HG02981 (cell line): ENCODE data around the gene DUSP18.
"Not testable (repeated sequence)": the region's sequence is repeated elsewhere in the genome, so short reads cannot be mapped to it uniquely, and the experiment has no call there.

Source experiments
- ATAC-seq: cut with Tn5 transposase; IDR thresholded peaks from one replicate; pipeline ENCODE4 v1.9.1; 2021; ENCODE audit warnings: mild to moderate bottlenecking, moderate library complexity; ENCODE audit not compliant: unreplicated experiment

Gene DUSP18

DNA sequence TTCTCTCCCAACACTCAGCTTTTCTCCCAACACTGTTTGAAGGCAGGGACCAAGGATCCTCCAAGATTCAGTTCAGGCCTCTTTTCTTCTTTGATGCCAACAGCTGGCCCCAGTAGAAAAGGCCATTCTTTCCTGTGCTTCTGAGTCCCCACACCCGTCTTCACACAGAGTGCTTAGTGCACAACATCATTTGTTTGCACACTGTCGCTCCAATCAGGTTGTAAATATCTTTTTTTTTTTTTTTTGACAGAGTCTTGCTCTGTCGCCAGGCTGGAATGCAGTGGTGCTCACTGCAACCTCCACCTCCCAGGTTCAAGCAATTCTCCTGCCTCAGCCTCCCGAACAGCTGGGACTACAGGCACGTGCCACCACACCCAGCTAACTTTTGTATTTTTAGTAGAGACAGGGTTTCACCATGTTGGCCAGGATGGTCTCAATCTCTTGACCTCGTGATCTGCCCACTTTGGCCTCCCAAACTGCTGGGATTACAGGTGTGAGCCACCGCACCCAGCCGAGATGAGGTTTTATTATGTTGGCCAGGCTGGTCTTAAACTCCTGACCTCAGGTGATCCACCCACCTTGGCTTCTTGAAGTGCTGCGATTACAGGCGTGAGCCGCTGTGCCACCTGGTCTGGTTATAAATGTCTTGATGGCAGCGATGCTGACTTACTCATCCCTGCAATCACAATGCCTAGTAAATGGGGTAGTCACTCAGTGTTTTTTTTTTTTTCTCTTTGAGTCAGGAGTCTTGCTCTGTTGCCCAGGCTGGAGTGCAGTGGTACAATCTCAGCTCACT is 12.4 kb upstream of the DUSP18 start:
- ATAC-seq, result not testable (repeated sequence)

DNA sequence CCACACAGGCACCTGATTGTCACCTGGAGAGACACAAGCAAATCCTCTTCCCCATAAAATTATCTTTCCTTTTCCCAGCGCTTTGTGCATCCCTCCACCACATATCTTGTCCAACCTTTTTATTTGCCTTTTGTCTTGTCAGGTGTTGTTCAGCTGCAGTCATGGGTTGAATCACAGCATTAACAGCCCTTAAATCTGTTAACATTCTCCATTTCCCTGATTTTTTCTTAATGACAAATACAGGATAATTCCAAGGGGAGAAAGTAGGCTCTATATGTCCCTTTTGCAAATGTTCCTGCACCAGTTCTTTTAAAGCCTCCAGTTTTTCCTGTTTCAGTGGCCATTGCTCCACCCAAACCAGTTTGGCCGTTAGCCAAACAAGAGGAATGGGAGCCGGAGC is 8.9 kb upstream of the DUSP18 start:
- not testable (repeated sequence) for ATAC-seq

DNA sequence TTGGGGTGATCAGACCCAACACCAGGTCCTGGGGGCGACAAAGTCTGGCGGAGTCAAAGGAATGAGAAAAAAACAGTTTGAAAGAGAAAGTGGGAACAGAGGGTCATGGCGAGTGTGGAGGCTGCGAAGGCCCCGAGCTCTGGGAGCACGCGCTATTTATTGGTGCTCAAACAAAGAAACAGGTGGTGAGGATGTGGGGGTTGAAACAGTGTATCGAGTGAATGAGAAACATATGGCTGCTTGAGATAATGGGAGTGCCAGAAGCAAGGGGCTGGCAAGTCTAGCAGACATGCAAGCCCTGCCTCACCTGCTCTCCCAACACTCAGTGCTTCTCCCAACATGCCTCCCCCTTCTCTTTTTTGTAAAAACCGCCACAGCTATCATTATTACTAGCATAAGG is 7.8 kb upstream of the DUSP18 start:
- ATAC-seq, result no peak

DNA sequence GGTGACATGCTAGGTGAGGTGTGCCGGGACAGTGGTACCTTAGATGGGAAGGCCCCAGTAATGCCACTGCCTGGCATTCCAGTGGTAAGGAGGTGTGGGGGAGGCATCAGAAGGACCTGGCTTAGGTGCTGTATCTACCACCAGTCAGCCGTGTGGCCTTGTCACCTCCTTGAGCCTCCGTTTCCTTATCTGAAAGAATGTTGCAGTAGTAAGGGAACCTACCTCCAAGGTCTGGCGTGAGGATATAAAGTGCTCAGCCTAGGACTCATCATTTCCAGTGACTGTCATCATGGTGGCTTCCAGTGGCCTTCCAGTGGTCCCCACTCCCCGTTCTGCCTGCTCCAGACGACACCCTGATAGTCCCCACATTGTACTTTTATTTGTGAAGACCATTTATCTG is 6.8 kb upstream of the DUSP18 start:
- no peak for ATAC-seq

DNA sequence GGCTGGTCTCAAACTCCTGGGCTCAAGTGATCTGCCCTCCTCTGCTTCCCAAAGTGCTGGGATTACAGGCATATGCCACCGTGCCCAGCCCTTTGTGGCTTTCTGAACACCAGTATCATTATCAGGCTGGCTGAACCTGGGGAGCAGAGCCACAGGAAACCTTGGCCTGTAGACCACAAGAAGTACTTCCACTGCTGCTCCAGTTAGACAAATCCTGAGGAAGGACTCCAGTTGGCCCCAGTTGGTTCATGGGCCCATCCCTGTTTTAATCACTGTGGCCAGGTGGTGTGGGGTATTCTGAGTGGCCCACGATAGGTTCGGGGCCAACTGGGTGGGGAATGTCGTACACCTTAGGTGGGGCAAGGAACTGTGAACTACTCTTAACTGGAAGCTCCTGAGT is 5.5 kb upstream of the DUSP18 start:
- no peak for ATAC-seq

DNA sequence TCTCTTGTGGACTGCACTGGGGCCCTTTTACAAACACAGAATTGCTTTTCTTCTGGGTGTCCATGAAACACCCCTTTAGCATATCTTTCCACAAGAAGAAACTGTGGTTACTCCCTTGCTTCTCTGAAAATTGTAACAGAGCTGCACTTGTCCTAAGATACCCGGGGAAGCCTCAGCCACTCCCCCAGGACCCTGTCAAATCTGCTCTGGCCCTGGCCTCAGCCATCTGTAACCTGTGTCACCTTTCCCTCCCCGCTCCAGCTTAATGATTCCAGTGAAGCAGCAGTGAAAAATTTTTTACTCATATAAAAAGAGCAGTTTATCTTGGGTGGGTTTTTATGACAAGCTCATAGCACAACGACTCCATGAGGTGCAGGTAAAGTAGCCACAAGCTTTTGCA is 3.4 kb upstream of the DUSP18 start:
- no peak for ATAC-seq

DNA sequence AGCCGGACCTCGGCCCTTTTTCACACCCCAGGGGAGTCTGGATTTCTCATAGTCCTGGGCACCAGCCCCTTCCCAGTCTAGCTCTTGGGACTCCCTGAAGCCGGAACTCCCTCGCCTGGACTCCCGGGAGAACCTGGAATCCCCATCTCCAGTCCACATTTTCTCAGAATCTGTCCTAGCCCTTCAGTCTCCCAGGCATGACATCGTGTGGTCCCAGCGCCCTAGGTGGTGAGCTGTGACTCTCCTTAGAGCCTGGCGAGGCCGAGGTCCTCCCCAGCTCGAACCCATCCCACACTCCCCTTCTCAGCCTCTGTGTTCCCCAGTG is 673 bp upstream of the DUSP18 start:
- ATAC-seq, result no peak

DNA sequence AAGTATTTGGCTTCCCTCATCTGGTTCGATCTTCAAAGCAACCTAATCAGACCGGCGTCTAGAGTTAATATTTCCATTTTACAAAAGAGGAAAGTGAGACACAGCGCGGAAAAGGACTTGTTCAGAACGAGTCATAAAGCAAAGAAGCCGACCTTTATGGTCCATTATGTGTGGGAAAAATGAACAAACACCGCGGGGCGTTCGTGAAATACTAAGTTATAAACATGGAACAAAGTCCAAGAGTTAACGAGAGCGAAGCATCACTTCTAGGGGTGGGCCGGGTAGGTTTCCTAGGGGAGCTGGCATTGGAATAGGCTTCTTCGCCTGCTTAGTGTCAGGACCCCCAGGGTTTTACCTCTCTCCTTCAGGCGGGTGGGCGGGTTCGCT is 575 bp downstream of the DUSP18 start:
- no peak for ATAC-seq

DNA sequence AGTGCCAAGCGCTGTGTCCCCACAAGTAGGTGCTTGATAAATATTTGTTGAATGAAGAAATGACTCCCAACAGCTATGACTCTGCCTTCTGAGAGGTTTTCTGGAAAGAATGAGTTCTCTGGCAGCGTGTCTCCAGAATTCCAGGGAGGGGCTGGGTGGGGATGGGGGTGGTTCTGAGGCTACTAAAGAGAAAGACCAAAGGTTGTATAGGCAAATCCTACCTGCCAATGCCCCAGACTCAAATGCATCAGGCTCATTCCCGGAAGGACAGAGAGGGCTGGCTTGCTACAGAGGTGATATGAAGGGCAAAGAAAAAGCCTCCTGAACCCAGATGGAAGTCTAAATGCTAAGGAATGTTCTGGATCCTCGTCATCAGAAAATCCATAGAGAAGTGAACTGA is 1.9 kb downstream of the DUSP18 start:
- ATAC-seq, result no peak

DNA sequence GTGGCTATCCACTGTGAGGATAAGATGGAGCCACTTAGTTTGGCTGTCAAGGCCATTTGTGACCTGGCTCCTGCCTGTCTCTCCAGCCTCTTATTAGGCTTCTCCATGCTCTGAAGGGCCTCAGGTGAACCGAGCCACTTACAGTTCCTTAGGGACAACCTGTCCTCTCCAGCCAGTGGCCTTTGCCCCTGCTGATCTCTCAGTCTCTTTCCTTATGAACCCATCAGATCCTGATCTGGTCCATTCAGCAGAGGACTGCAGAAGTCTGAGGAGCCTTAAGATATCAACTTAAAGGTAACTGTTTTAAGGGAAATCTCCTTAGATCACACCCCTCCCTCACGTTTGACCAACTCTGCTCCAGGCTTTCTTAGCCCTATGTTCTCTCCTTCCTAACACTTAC is 2.4 kb downstream of the DUSP18 start:
- no peak for ATAC-seq

DNA sequence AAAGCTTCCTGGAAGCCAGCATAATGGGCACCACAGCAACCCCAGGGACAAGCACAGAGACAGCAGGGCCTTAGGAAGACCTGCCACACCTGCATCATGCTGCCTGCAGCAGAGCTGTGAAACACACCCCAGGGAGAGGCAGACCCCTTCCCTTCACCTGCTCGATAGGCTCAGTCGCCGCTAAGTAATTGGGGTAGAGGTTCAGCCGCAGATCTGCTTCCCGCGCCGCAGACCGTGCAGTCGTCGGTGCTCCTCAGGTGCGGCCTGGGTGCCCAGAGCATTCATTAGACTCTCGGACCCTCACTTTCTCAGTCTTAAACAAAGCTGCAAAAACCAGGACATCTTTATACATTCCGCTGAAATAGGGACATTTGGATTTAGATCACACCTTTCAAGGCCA is 2.9 kb downstream of the DUSP18 start:
- no peak for ATAC-seq

DNA sequence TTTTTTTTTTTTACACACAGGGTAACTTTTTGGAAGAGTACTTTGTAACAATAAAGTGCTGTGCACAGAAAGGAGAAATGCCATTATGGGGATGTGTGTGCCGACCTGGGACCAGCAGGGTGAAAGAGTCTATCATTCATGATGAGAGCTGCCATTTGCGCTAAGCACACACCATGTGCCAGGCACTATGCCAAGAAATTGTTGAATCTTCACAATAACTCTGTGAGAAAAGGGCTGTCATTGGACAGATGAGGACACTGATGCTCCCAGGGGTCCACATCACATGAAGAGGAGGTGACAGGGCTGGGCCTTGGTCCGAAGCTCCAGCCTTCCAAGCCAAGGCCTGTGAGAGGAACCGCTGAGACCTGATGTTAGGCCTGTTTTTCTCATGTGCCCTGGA is 5.6 kb downstream of the DUSP18 start:
- no peak for ATAC-seq

DNA sequence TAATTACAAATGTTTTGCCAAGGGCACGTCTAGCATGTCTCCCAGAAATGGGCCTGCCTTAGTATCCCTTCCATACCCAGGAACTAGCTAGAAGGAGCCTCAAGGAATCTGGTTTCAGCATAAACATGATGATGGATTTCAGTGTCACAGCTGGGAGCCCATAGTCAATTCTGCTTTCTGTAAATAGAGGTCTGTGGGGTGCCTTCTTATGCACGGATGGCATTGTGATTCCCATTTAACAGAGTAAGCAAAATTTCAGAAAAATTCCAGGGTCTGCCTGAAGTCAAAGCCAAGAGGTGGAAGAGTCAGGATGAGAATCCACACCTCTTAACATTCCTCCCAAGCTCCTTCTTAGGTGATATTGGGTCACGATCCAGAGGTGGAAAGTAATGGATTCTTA is 12.1 kb downstream of the DUSP18 start:
- ATAC-seq, result no peak

DNA sequence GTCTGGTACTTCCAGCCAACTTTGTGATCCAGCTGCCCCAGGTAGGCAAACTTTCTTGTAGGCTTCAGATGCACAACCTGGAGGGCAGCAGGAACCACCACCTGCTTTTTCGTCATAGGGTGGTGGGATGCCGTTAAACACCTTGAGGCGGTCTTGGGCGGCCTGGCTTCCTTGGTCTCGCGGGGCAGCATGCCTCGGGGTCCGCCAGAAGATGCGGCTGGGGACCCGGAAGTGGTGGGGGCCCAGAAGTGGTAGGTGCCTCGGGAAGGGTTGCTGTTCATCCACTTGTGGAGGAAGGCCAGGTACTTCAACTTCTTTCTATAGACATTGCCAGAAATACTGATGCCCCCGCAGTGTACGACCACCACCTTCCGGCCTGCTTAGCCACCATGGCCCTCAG is 13.3 kb downstream of the DUSP18 start:
- no peak for ATAC-seq

DNA sequence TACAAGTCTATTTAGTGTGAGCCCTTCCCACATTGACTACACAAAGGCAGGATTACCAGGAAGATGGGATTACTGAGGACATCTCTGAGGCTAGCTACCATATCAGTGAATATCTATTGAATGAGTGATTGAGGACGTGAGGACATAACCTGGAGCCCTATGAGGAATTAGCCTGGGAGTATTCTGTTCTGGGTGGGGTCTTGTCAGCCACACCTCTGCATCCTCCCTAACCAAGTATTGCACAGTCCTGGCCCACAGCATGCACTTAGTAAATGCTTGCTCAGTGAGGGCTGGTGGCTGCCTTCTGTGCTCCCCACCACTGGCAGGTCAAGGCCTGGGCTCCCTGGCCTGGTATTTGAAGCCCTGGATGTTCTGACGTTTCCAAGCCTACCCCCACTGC is 14.8 kb downstream of the DUSP18 start:
- ATAC-seq, result no peak

DNA sequence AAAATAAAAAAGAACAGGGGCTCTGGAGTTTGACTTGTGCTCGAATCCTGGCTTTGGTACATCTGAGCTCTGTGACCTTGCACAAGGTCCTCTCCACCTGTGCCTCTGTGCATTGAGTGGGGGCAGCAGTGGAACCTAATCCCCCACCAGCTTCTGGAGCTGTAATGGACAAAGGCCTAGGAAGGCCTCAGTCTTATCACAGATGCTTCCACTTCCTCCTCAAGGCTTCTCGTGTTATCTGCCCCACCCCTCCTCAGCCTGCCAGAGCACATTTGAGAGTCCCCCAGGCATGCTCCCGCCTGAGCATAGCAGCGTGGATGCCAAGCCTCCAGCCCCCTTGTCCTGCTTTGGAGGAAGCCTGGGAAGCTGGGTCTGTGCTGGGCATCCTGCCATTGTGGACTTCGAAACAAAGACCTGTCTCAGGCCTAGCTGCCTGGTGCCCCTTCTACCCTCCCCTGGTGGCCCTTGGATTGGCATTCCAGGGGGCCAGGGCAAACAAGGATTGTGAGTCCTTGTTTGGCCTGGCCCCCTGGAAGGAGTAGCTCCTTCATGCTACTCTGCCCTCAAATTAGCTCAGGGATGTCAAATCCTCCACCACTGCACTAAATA is 17.1 kb downstream of the DUSP18 start:
- ATAC-seq, result no peak

DNA sequence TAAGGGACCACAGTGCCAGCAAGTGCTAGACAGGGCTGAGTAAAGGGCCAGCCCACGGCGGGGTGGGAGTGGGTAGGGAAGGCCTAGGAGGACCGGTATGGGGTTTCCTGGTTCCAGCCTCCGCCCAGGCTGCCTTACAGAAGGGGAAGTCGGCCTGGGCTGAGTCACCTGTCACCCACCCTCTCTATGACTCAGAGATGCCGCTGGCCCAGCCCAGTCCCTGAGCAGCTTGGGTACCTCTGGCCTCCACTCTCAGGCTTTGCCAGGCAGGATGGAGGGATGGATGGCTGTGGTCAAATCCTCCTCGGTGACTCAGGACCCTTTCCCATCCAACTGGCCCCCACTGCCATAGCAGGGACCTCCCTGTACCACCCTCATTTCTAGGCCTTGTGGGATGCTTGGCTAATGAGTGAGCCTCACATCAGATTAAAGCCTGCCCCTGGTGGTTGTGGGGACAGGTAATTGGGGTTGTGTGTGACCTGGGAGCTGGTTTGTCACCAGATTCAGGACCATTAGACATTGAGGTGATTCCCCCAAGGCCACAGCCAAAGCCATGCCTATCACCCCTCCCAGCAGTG is 18.2 kb downstream of the DUSP18 start:
- ATAC-seq, result no peak

DNA sequence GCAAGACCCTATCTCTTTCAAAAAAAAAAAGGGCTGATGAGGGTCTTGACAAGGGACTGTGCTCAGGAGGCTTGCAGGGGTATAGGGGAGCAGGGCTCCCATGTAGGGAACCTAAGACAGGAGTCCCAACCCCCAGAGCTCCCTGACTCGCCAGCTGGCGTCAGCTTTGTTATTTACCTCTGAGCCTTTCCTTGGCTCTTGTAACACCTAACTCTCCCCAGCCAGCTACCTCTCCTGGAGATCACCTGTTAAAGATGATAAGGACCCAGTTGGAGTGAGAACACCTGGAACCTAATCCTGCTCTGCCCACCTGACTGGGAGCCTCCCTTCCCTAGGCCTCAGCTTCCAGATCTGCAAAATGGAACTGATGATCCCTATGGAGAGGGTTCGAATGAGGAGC is 18.9 kb downstream of the DUSP18 start:
- ATAC-seq, result no peak

DNA sequence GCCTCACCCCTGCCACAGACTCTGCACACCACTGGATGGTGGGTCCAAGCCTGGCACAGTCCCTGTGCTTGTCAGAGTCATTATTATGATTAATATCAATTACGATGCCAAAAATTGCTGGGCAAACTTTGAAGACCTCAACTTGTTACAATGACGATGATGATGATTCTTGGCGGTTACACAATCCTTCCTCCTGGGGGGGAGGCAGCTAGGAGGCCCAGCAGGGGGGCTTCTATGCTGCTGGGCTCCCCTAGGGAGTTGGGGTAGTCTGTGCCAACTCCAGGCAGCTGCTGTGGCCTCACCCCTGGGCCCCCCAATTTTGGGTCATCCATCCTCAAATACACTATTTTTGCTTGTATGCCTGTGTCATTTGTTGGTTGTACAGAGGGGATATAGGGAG is 20.1 kb downstream of the DUSP18 start:
- ATAC-seq, result no peak

DNA sequence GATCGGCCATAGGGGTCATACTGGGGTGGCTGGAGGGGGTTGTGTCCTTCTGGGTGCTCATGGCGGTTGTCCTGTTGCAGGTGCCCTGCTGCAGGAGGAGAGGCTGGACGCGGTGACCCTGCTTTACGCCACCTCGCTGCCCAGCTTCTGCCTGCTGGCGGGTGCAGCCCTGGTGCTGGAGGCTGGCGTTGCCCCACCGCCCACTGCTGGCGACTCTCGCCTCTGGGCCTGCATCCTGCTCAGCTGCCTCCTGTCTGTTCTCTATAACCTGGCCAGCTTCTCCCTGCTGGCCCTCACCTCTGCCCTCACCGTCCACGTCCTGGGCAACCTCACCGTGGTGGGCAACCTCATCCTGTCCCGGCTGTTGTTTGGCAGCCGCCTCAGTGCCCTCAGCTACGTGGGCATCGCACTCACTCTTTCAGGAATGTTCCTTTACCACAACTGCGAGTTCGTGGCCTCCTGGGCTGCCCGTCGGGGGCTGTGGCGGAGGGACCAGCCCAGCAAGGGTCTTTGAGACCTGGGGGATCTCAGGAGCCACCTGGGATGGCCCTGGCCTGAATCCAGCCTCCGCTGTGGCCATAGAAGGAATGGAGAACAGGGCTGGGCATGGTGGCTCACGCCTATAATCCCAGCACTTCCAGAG is 21.0 kb downstream of the DUSP18 start:
- ATAC-seq, result no peak

DNA sequence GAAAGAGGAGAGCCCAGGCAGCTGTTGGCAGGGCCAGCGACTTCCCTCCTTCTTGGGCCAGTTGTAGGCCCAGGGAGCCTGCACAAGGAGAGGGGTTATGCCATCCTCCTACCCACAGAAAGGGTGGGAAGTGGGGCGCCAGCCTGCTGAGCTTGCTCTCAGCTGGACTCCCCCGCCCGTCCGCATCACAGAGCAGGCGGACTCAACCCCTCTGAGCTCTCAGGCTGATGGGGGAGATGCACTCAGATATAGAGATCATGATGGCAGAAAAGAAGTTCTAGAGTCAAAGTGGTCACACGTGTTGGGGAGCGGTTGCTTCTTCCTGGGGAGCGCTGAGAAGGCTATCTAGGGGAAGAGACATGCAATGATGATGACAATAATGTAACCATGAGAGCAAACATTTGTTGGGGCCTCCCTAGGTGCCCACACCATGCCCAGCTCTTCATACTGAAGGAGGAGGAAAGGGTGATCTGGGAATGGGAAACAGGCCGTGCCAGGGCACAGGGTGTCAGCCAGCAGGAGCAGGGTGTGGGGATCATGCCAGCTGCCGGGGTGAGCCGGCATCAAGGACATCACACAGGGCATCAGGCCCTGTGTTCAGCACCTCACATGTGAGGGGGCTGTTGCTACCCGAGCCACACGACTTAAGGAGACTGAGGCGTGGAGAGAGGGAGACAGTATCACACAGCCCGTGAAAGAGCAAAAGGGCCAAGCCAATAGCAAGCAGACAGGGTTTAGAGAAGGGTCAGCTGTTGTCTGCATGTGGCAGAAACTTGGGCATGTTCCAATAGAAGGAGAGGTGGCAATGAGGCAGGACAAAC is 24.4 kb downstream of the DUSP18 start:
- no peak for ATAC-seq
